CD4-positive, alpha-beta T cell treated with Interleukin-6 at 100 ng/mL for 8 hours (primary cell): ENCODE data around the gene HNRNPA3.
"Not testable (repeated sequence)": the region's sequence is repeated elsewhere in the genome, so short reads cannot be mapped to it uniquely, and the experiment has no call there.

ENCODE experiments used
- DNase-seq: peaks from one replicate; pipeline ENCODE4 v3.0.0-alpha.2; 2020; ENCODE audit warnings: mixed read lengths, low spot score

HNRNPA3 gene

DNA sequence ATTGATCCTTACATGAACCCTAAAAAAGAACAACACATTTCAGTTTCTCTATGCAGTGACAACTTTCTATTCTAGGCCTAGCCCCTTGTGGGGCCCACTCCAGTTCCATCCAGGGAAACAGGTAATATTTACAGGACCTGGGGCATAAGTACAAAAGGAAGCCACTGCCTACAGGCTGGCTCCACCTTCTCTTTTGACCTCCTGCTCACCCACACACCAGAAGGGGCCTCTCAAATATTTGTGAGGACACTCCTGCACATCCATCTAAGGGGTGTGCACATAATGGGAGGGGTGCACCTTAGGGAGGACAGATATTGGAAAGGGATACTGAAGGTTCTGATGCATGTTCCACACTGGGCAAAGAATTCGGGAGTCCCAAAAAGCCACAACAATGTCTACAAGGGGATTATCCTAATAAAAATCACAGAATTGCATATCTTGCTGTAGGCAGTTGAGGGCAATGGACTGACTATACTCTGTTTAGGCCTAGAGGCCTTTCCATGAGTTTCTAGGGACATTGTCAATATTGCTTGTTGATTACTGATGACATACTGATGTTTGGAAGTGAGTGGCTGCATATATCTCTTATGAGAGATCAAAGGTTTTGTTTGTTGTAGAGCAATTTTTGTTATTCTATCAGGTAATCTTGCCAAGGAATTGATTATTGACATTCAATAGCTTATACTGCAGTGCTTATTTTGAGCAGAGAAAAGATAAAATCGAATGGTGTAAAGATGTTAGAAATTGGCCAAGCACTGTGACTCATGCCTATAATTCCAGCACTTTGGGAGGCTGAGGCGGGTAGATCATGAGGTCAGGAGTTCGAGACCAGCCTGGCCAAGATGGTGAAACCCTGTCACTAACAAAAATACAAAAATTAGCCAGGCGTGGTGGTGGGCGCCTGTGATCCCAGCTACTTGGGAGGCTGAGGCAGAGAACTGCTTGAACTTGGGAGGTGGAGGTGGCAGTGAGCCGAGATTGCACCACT, 23.8 kb upstream of the HNRNPA3 start:
- no peak for DNase-seq

DNA sequence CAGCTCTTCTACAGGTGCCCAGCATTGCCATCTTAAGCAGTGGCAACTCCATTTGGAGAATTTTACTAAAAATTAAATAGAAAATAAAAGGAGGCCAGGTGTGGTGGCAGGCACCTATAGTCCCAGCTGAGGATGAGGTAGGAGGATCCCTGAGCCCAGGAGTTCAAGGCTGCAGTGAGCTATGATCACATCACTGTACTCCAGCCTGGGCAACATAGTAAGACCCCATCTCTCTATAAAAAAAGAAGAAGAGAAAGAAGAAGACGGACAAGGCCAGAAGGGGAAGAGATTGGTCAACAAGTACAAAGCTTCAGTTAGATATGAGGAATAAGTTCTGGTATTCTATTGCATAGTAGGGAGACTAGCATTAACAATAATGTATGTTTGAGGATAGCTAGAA, 21.7 kb upstream of the HNRNPA3 start:
- no peak for DNase-seq

GRCh38 chr2:177192788-177193187, 19.8 kb upstream of the HNRNPA3 start:
- DNase-seq, result no peak

- no peak for DNase-seq
These were observed 19.4 kb upstream of the HNRNPA3 start for GRCh38 chr2:177193240-177193639.

DNA sequence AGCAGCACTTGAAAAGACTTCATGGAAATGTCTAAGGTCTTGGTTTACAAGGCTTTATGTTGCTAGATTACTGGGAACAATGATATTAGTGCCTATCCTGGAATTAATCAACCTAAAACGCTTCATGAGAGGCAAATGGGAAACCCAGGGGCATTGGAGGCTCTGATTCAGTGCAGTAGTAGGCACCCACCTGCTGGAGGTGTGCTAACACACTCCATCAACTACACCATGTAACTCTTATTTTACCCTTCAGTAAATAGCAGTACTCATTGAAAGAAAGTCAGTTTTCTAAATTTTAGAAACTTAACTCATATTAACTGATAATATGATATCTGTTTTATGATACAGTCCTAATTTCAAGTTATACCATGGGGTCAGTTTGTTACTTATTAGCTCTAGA, 17.4 kb upstream of the HNRNPA3 start:
- DNase-seq, result no peak

DNA sequence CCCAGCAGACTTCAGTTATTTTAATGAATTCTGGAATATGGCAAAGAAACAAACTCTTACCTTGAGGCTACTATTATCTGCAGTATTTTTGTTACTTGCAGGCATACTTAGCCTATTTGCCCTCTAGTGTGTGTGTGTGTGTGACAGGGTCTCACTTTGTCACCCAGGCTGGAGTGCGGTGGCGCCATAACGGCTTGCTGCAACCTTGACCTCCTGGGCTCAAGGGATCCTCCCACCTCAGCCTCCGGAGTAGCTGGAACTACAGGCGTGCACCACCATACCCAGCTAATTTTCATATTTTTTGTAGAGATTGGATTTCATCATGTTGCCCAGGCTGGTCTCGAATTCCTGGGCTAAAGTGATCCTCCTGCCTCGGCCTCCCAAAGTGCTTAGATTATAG, 12.2 kb upstream of the HNRNPA3 start:
- DNase-seq, result not testable (repeated sequence)

GRCh38 chr2:177201919-177202346, 10.7 kb upstream of the HNRNPA3 start:
- DNase-seq, result no peak

DNA sequence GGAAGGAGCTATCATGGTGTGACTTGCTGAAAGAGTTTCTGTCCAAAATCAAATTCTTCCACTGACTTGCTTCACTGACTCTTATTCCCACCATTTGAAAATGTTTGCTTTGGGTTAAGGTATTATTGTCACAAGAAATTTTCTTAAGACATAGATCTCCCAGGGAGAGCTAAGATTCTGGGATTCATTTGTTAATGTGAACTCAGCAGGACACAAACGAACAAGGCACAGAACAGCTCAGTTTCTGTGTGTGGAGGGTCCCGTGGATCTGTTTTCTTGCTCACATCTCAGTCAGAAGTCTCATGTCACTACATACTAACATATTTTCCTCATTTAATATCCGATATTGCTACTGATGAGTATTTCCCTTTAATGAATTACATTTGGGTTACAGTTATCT, 8.2 kb upstream of the HNRNPA3 start:
- no peak for DNase-seq

- DNase-seq, result no peak
These were observed 5.5 kb upstream of the HNRNPA3 start for GRCh38 chr2:177207101-177207500.

DNA sequence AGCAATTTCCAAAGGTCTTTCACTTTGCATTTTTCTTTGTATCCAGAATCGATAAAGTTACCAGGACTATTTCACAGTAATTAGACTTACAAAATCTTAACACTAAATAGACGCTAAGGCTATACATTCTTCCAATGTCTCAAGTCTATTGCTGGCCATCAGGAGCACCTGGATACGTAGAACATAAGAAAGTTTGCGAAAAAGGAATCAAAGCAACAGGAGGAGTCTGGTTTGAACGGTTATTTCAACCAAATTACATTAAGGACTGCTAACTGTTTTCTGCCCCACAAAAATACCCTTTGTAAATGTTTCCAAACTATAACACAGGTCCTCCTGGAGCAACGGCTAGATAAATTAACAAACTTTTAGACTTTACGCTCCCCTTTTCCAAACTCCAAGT, 1.4 kb upstream of the HNRNPA3 start:
- DNase-seq, result no peak

GRCh38 chr2:177211576-177212105, 953 bp upstream of the HNRNPA3 start:
- no peak for DNase-seq

GRCh38 chr2:177212891-177213856, 580 bp downstream of the HNRNPA3 start:
- DNase-seq, result peak; percentile 87

GRCh38 chr2:177217247-177217843, 4.8 kb downstream of the HNRNPA3 start:
- DNase-seq, result no peak

- DNase-seq, result not testable (repeated sequence)
These were observed 7.2 kb downstream of the HNRNPA3 start for GRCh38 chr2:177219787-177220186.

- no peak for DNase-seq
These were observed 8.9 kb downstream of the HNRNPA3 start for GRCh38 chr2:177221534-177221933.

DNA sequence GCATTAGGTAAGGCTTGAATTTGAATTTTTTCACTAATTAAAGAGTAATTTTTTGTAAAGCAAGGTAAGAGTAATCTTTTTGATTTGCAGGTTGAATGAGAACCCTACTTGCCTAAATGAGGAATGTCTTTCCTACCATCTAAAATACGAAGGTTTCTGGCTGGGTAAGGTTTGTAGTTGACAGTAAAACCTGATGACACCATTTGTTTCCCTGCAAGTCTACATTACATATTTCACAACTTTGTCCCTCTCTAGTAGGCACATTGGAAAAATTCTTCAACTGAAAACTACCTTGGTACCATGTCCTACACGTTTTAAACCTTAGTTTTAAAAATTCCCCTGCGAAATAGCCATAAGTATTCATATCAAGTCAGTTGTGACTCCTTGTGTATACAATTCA, 9.4 kb downstream of the HNRNPA3 start:
- no peak for DNase-seq

- not testable (repeated sequence) for DNase-seq
These were observed 10.8 kb downstream of the HNRNPA3 start for GRCh38 chr2:177223436-177223835.

DNA sequence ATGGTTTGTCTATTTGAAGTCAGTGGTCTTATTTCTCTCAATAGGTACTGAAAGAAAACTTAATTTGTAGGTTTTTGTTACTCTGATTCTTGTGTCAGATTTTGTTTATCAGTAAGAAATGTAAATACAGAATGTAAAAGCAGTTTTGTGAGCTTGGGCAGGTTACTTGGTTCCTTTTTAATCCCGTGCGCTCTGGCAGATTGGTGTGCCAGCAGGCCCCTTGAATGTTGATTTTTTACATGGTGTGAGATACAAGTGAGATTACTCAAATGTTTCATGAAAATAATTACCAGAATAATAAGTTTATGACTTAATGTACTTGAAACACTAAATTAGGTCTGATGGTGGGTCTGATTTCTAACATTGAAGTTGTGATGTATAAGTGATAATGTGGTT, 13.4 kb downstream of the HNRNPA3 start:
- no peak for DNase-seq

- no peak for DNase-seq
These were observed 17.0 kb downstream of the HNRNPA3 start for GRCh38 chr2:177229442-177230242.

GRCh38 chr2:177231270-177231669, 18.7 kb downstream of the HNRNPA3 start:
- no peak for DNase-seq

- DNase-seq, result no peak
These were observed 19.6 kb downstream of the HNRNPA3 start for GRCh38 chr2:177232098-177232704.
